ENCODE measurements around the gene CKAP2. TPM values are rescaled to one million over a fixed set of nuclear protein-coding genes. Genes with fewer than 3 reads are reported as not detected.

The CKAP2 gene
- total RNA-seq, 4 donors from 2014 or later, result 9.8 to 38.0 (median 13.7) TPM

DNA sequence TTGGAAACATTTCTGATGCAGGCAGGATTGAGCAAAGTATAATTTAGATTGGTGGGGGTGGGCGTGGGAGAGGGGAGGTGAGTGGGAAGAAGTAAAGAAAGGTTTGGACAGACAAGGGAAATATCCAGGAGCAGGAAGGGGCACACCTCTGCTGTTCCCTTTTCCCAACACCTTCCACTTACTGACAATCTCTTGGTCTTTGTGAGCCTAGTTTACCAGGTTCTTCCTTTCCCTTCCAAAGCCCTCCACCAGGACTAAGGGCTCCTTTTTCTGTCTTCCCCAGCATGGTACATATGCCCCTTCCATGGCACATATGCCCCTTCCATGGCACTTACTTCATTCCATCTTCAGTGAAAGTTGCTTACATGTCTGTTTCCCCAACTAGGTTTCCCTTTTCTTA lies 43.1 kb upstream of the CKAP2 start:
- Histone ChIP-seq H3K27ac (no peak overlapping the region), H3K4me1 (no peaks in the 10 kb centered on the region), H3K9me3 (no peaks in the 10 kb centered on the region), H3K4me3 (no peak overlapping the region), H3K27me3 (no peaks in the 10 kb centered on the region), H3K36me3 (peaks cover 0 to 46% (median 0%) of the 10 kb centered on the region in 3 donors)
- no peak for TF ChIP-seq POLR2A (IDR thresholded peaks at IDR 0.05)
- TF ChIP-seq, protein P1, sequence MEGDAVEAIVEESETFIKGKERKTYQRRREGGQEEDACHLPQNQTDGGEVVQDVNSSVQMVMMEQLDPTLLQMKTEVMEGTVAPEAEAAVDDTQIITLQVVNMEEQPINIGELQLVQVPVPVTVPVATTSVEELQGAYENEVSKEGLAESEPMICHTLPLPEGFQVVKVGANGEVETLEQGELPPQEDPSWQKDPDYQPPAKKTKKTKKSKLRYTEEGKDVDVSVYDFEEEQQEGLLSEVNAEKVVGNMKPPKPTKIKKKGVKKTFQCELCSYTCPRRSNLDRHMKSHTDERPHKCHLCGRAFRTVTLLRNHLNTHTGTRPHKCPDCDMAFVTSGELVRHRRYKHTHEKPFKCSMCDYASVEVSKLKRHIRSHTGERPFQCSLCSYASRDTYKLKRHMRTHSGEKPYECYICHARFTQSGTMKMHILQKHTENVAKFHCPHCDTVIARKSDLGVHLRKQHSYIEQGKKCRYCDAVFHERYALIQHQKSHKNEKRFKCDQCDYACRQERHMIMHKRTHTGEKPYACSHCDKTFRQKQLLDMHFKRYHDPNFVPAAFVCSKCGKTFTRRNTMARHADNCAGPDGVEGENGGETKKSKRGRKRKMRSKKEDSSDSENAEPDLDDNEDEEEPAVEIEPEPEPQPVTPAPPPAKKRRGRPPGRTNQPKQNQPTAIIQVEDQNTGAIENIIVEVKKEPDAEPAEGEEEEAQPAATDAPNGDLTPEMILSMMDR (IDR thresholded peaks at IDR 0.05), result no peak
- no peak for DNase-seq

- H3K4me1 ChIP-seq, result no peaks in the 10 kb centered on the region
- no peaks in the 10 kb centered on the region for H3K27me3 ChIP-seq
- no peak for TF ChIP-seq POLR2A (IDR thresholded peaks at IDR 0.05)
- TF ChIP-seq, protein P1 (IDR thresholded peaks at IDR 0.05), result no peak
- no peak overlapping the region for H3K27ac ChIP-seq
- H3K9me3 ChIP-seq, result no peaks in the 10 kb centered on the region
- no peak for DNase-seq
- H3K36me3 ChIP-seq, result peaks cover 0 to 62% (median 0%) of the 10 kb centered on the region in 3 donors
- H3K4me3 ChIP-seq, result no peak overlapping the region
Measured at GRCh38 chr13:52414051-52414450, 41.2 kb upstream of the CKAP2 start.

DNA sequence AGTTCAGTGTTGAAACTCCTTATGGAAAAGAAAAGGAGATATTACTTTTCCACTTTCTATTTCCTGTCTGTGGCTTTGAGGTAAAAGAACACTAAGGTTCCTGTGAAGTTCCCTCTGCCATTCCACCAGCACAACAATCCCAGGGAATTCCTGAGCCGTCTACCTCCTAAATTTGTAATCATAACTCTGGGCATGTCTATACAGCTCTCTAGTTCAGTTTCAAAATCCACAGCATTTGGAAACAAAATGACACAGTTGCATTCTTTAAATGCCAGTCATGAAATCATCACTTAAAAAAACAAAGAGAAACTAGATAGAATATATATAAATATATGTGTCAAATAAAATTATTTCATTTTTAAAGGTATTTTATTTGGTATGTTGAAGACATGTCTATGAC lies 40.3 kb upstream of the CKAP2 start:
- H3K27me3 ChIP-seq, result no peaks in the 10 kb centered on the region
- TF ChIP-seq, protein P1 (IDR thresholded peaks at IDR 0.05), result no peak
- TF ChIP-seq POLR2A (IDR thresholded peaks at IDR 0.05), result no peak
- peaks cover 0 to 68% (median 0%) of the 10 kb centered on the region in 3 donors for H3K36me3 ChIP-seq
- H3K27ac ChIP-seq, result no peak overlapping the region
- H3K4me1 ChIP-seq, result no peaks in the 10 kb centered on the region
- no peak overlapping the region for H3K4me3 ChIP-seq
- H3K9me3 ChIP-seq, result no peaks in the 10 kb centered on the region
- DNase-seq, result no peak

DNA sequence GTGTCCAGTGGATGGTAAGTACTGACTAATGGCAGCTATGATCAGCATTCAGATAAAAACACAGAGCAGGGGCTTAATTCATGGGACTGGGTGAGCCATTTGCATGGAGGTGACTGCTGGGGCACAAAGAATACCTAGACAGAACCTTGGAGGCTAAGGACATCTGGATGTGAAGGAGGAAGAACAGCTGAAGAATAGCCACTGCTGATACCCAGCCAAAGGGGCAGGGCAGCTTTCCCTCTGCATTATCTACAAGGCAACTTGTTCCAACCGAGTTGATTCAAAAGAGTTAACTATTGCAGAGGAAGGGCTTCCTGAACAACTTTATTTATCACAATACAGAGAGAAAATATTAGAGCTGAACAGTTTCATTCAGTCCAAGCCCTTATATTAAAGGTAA lies 36.2 kb upstream of the CKAP2 start:
- Histone ChIP-seq H3K36me3 (peaks cover 0 to 91% (median 0%) of the 10 kb centered on the region in 3 donors), H3K9me3 (no peaks in the 10 kb centered on the region), H3K4me1 (no peaks in the 10 kb centered on the region), H3K27me3 (no peaks in the 10 kb centered on the region), H3K27ac (no peak overlapping the region), H3K4me3 (no peak overlapping the region)
- TF ChIP-seq POLR2A (IDR thresholded peaks at IDR 0.05), result no peak
- TF ChIP-seq, protein P1 (IDR thresholded peaks at IDR 0.05), result no peak
- no peak for DNase-seq

GRCh38 chr13:52421216-52421615 lies 34.1 kb upstream of the CKAP2 start:
- no peak for TF ChIP-seq POLR2A (IDR thresholded peaks at IDR 0.05)
- TF ChIP-seq, protein P1 (IDR thresholded peaks at IDR 0.05), result no peak
- H3K4me3 ChIP-seq, result no peak overlapping the region
- no peaks in the 10 kb centered on the region for H3K9me3 ChIP-seq
- H3K36me3 ChIP-seq, result peaks cover 0 to 89% (median 0%) of the 10 kb centered on the region in 3 donors
- H3K4me1 ChIP-seq, result no peaks in the 10 kb centered on the region
- no peaks in the 10 kb centered on the region for H3K27me3 ChIP-seq
- H3K27ac ChIP-seq, result no peak overlapping the region
- no peak for DNase-seq

GRCh38 chr13:52428295-52428694 lies 27.0 kb upstream of the CKAP2 start:
- no peaks in the 10 kb centered on the region for H3K27me3 ChIP-seq
- no peak overlapping the region for H3K27ac ChIP-seq
- no peaks in the 10 kb centered on the region for H3K4me1 ChIP-seq
- TF ChIP-seq, protein P1 (IDR thresholded peaks at IDR 0.05), result no peak
- no peak for TF ChIP-seq POLR2A (IDR thresholded peaks at IDR 0.05)
- no peak overlapping the region for H3K4me3 ChIP-seq
- no peaks in the 10 kb centered on the region for H3K9me3 ChIP-seq
- no peak for DNase-seq
- peaks cover 0 to 81% (median 0%) of the 10 kb centered on the region in 3 donors for H3K36me3 ChIP-seq

Measured in Peyer's patch (tissue), 4 donors.